Measurements from ENCODE around the gene CBLC. TPM values are rescaled to one million over a fixed set of nuclear protein-coding genes. Genes with fewer than 3 reads are reported as not detected.

CBLC gene
- total RNA-seq, 1 experiment from 2014 or later, result 25.4 TPM

GRCh38 chr19:44748426-44749254 lies 29.1 kb upstream of the CBLC start, which contains the start of gene BCL3:
Gene BCL3 (plus strand): TSS chr19:44748708. CDS start chr19:44748791, 83 bp downstream.
- no TSS peak for BruUV-seq (replicated peaks)
- peak within 1 kb of the TSS; percentile 99 for H3K4me2 ChIP-seq (ENCODE audit: low read length)
- no peaks in the 10 kb centered on the region for H3K27me3 ChIP-seq (ENCODE audit: low read length)
- no peaks in the 10 kb centered on the region for H3K9me3 ChIP-seq (ENCODE audit: low read length)
- no peaks in the 10 kb centered on the region for H3K36me3 ChIP-seq (ENCODE audit: low read depth, low read length)
- H3K9me2 ChIP-seq (replicated peaks; ENCODE audit: low read length), result no peaks in the 10 kb centered on the region
- peaks cover 55% of the 10 kb centered on the region for H3K4me1 ChIP-seq (ENCODE audit: insufficient read depth, low read length)
- intact Hi-C loops (cut with micrococcal nuclease), result loop anchor here (2.0 kb wide), 1 partner anchor 24 kb away; no protein-coding TSS in a partner anchor
- H4K20me1 ChIP-seq (ENCODE audit: low read length), result peaks cover 11% of the 10 kb centered on the region
- H3K27ac ChIP-seq (ENCODE audit: low read length), result peak within 1 kb of the TSS; percentile 100
- POLR2A ChIA-PET (ENCODE audit: unreplicated experiment), result no interaction called here
- CTCF ChIA-PET, result no interaction called here
- 0 out of 2 replicates have a peak within 1 kb of the TSS, but pooled peaks have one; percentile 33 for H2AFZ ChIP-seq (ENCODE audit: low read length)
- no peak for TF ChIP-seq EZH2phosphoT487 (IDR thresholded peaks at IDR 0.05; ENCODE audit: borderline replicate concordance, low read length)
- TF ChIP-seq, protein P1, sequence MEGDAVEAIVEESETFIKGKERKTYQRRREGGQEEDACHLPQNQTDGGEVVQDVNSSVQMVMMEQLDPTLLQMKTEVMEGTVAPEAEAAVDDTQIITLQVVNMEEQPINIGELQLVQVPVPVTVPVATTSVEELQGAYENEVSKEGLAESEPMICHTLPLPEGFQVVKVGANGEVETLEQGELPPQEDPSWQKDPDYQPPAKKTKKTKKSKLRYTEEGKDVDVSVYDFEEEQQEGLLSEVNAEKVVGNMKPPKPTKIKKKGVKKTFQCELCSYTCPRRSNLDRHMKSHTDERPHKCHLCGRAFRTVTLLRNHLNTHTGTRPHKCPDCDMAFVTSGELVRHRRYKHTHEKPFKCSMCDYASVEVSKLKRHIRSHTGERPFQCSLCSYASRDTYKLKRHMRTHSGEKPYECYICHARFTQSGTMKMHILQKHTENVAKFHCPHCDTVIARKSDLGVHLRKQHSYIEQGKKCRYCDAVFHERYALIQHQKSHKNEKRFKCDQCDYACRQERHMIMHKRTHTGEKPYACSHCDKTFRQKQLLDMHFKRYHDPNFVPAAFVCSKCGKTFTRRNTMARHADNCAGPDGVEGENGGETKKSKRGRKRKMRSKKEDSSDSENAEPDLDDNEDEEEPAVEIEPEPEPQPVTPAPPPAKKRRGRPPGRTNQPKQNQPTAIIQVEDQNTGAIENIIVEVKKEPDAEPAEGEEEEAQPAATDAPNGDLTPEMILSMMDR (conservative IDR thresholded peaks at IDR 0.05; ENCODE audit: low read depth, low read length), result no peak
- no peak for TF ChIP-seq EZH2 (IDR thresholded peaks at IDR 0.05; ENCODE audit: low read length, unreplicated experiment)
- H3K9ac ChIP-seq (ENCODE audit: low read length), result peak within 1 kb of the TSS; percentile 98
- DNase-seq, result peak; percentile 67
- H3K4me3 ChIP-seq (ENCODE audit: low read length), result peak within 1 kb of the TSS; percentile 91
- H3F3A ChIP-seq (ENCODE audit: low read length, unreplicated experiment), result peaks cover 6% of the 10 kb centered on the region
- H3K79me2 ChIP-seq (ENCODE audit: low read length), result peaks cover 31% of the 10 kb centered on the region
- peak; percentile 44 for ATAC-seq

GRCh38 chr19:44749292-44749691 lies 28.4 kb upstream of the CBLC start:
- peak overlapping the region; percentile 91 for H3K4me3 ChIP-seq (ENCODE audit: low read length)
- BruUV-seq (replicated peaks), result TSS peak; percentile 66
- peaks cover 6% of the 10 kb centered on the region for H3F3A ChIP-seq (ENCODE audit: low read length, unreplicated experiment)
- peaks cover 31% of the 10 kb centered on the region for H3K79me2 ChIP-seq (ENCODE audit: low read length)
- no peaks in the 10 kb centered on the region for H3K9me2 ChIP-seq (replicated peaks; ENCODE audit: low read length)
- CTCF ChIA-PET, result interaction anchor here (0.9 kb wide), 1 partner anchor 25 kb away, joined by 3 read pairs; no protein-coding TSS in a partner anchor
- ATAC-seq, result no peak
- TF ChIP-seq EZH2phosphoT487 (IDR thresholded peaks at IDR 0.05; ENCODE audit: borderline replicate concordance, low read length) (no peak), EZH2 (IDR thresholded peaks at IDR 0.05; ENCODE audit: low read length, unreplicated experiment) (no peak)
- TF ChIP-seq, protein P1 (conservative IDR thresholded peaks at IDR 0.05; ENCODE audit: low read depth, low read length), result no peak
- H3K27me3 ChIP-seq (ENCODE audit: low read length), result no peaks in the 10 kb centered on the region
- H2AFZ ChIP-seq (ENCODE audit: low read length), result no peak overlapping the region
- POLR2A ChIA-PET (ENCODE audit: unreplicated experiment), result interaction anchor here (0.6 kb wide), 1 partner anchor 990 kb away, joined by 3 read pairs; no protein-coding TSS in a partner anchor
- DNase-seq, result no peak
- H3K9me3 ChIP-seq (ENCODE audit: low read length), result no peaks in the 10 kb centered on the region
- intact Hi-C loops (cut with micrococcal nuclease), result loop anchor here (2.0 kb wide), 1 partner anchor 24 kb away; no protein-coding TSS in a partner anchor
- peak overlapping the region; percentile 96 for H3K4me2 ChIP-seq (ENCODE audit: low read length)
- H3K4me1 ChIP-seq (ENCODE audit: insufficient read depth, low read length), result peaks cover 61% of the 10 kb centered on the region
- H4K20me1 ChIP-seq (ENCODE audit: low read length), result peaks cover 11% of the 10 kb centered on the region
- H3K9ac ChIP-seq (ENCODE audit: low read length), result peak overlapping the region; percentile 94
- no peaks in the 10 kb centered on the region for H3K36me3 ChIP-seq (ENCODE audit: low read depth, low read length)
- H3K27ac ChIP-seq (ENCODE audit: low read length), result peak overlapping the region; percentile 100
